GM10266 (cell line): ENCODE data around the gene PHC1.
A peak's percentile ranks its signal among the peaks of the same experiment; 100 is the strongest.

ENCODE experiments used
- DNase-seq: peaks from one replicate; pipeline ENCODE4 v3.0.0; 2012; ENCODE audit errors: extremely low spot score
- CTCF ChIP-seq: IDR thresholded peaks from 2 replicates; pipeline ENCODE4 v1.5.1; 2012; ENCODE audit warnings: mild to moderate bottlenecking, low read depth; ENCODE audit not compliant: control insufficient read depth, insufficient read depth; ENCODE audit errors: missing control alignments

PHC1 gene

GRCh38 chr12:8950702-8951478 lies 36.6 kb downstream of the PHC1 start:
- peak; percentile 25 for DNase-seq
- no peak for TF ChIP-seq CTCF

GRCh38 chr12:8951744-8952143 lies 37.4 kb downstream of the PHC1 start:
- peak; percentile 28 for DNase-seq
- no peak for TF ChIP-seq CTCF

GRCh38 chr12:8953773-8954402 lies 39.6 kb downstream of the PHC1 start:
- TF ChIP-seq CTCF = no peak
- DNase-seq = no peak

- no peak for DNase-seq
- no peak for TF ChIP-seq CTCF
Observed at GRCh38 chr12:8956073-8956472, 41.8 kb downstream of the PHC1 start.

GRCh38 chr12:8956772-8957171 lies 42.5 kb downstream of the PHC1 start:
- TF ChIP-seq CTCF = no peak
- DNase-seq = no peak

- no peak for DNase-seq
- no peak for TF ChIP-seq CTCF
Observed at GRCh38 chr12:8957561-8957960, 43.3 kb downstream of the PHC1 start.

- no peak for TF ChIP-seq CTCF
- no peak for DNase-seq
Observed at GRCh38 chr12:8958066-8958465, 43.8 kb downstream of the PHC1 start.
